Left ventricle myocardium inferior (tissue), 1 donor: Measurements from ENCODE around the gene RPH3AL. TPM values are rescaled to one million over a fixed set of nuclear protein-coding genes. Genes with fewer than 3 reads are reported as not detected.
"Not testable (repeated sequence)": the region's sequence is repeated elsewhere in the genome, so short reads cannot be mapped to it uniquely, and the experiment has no call there.

Source experiments
- DNase-seq: peaks from one replicate; pipeline ENCODE4 v3.0.0-alpha.2; 2020
- H3K27ac ChIP-seq: fragments of 200-600 bp; replicated peaks from 2 replicates; pipeline ENCODE4 v1.8.0; 2021
- H3K27me3 ChIP-seq: fragments of 200-600 bp; 2 replicates; pipeline ENCODE4 v1.8.0; 2021; ENCODE audit warnings: low read depth
- H3K36me3 ChIP-seq: fragments of 200-600 bp; 2 replicates; pipeline ENCODE4 v1.8.0; 2021
- H3K4me1 ChIP-seq: fragments of 200-600 bp; 2 replicates; pipeline ENCODE4 v1.8.0; 2021
- H3K4me3 ChIP-seq: fragments of 200-600 bp; 2 replicates; pipeline ENCODE4 v1.8.0; 2021; ENCODE audit warnings: mild to moderate bottlenecking, moderate library complexity
- H3K9me3 ChIP-seq: fragments of 200-600 bp; replicated peaks from 2 replicates; pipeline ENCODE4 v1.8.0; 2021
- CTCF ChIP-seq: fragments of 200-600 bp; IDR thresholded peaks from 2 replicates; pipeline ENCODE4 v1.8.0; 2021; ENCODE audit warnings: antibody characterized with exemption, mild to moderate bottlenecking, borderline replicate concordance
- intact Hi-C: fragments of 100-400 bp; cut with micrococcal nuclease; formaldehyde crosslinking; loops from one replicate; pipeline ENCODE4 v1.11.0; 2022
- total RNA-seq: library from RNA; stranded (reverse); fragmentation: NEBNext Ultra II Directional; extraction: Animal tissue kit (Norgen Biotek cat#: 25700); gene quantifications from one replicate; pipeline ENCODE4 v1.2.1, GENCODE V29; 2021
- donor health status: DM: no; HTN: yes; CAD: no; lungs with severe emphysema.

The RPH3AL gene
- total RNA-seq, 1 donor from 2014 or later: 4.0 TPM

GRCh38 chr17:208429-208828, 144.2 kb downstream of the RPH3AL start:
- intact Hi-C loops: no loop called here
- Histone ChIP-seq H3K4me3 (no peak overlapping the region), H3K27me3 (peaks cover 43% of the 10 kb centered on the region), H3K27ac (no peak overlapping the region), H3K4me1 (no peaks in the 10 kb centered on the region), H3K9me3 (no peaks in the 10 kb centered on the region), H3K36me3 (no peaks in the 10 kb centered on the region)
- no peak for TF ChIP-seq CTCF
- no peak for DNase-seq

- Histone ChIP-seq H3K9me3 (no peaks in the 10 kb centered on the region), H3K27me3 (peaks cover 43% of the 10 kb centered on the region), H3K36me3 (no peaks in the 10 kb centered on the region), H3K4me3 (no peak overlapping the region), H3K4me1 (no peaks in the 10 kb centered on the region), H3K27ac (no peak overlapping the region)
- intact Hi-C loops: no loop called here
- DNase-seq: no peak
- no peak for TF ChIP-seq CTCF
Measured at GRCh38 chr17:207775-208174, 144.8 kb downstream of the RPH3AL start.

- intact Hi-C loops: no loop called here
- Histone ChIP-seq H3K27me3 (peaks cover 43% of the 10 kb centered on the region), H3K27ac (no peak overlapping the region), H3K9me3 (no peaks in the 10 kb centered on the region), H3K36me3 (no peaks in the 10 kb centered on the region), H3K4me3 (no peak overlapping the region), H3K4me1 (no peaks in the 10 kb centered on the region)
- no peak for TF ChIP-seq CTCF
- DNase-seq: no peak
Measured at GRCh38 chr17:206941-207560, 145.6 kb downstream of the RPH3AL start.

GRCh38 chr17:206484-206883, 146.1 kb downstream of the RPH3AL start:
- intact Hi-C loops, DNase-seq, H3K36me3 ChIP-seq, H3K9me3 ChIP-seq, H3K4me3 ChIP-seq, H3K4me1 ChIP-seq, H3K27ac ChIP-seq: not testable (repeated sequence)
- peaks cover 43% of the 10 kb centered on the region for H3K27me3 ChIP-seq

- Histone ChIP-seq H3K4me3 (no peak overlapping the region), H3K9me3 (no peaks in the 10 kb centered on the region), H3K27me3 (peaks cover 43% of the 10 kb centered on the region), H3K36me3 (no peaks in the 10 kb centered on the region), H3K27ac (no peak overlapping the region), H3K4me1 (peaks cover under 1% of the 10 kb centered on the region)
- intact Hi-C loops: no loop called here
- TF ChIP-seq CTCF: no peak
- no peak for DNase-seq
Measured at GRCh38 chr17:205817-206216, 146.8 kb downstream of the RPH3AL start.

GRCh38 chr17:205148-205669, 147.4 kb downstream of the RPH3AL start:
- Histone ChIP-seq H3K27ac (no peak overlapping the region), H3K27me3 (peaks cover 40% of the 10 kb centered on the region), H3K9me3 (no peaks in the 10 kb centered on the region), H3K4me1 (peaks cover 7% of the 10 kb centered on the region), H3K4me3 (no peak overlapping the region), H3K36me3 (no peaks in the 10 kb centered on the region)
- intact Hi-C loops: no loop called here
- no peak for TF ChIP-seq CTCF
- DNase-seq: no peak
